ENCODE results near the gene XRCC6. TPM values are rescaled to one million over a fixed set of nuclear protein-coding genes. Genes with fewer than 3 reads are reported as not detected.

Gene XRCC6
- total and polyA plus RNA-seq, 9 of the 15 experiments (the other 6 are each of a cell fraction or from before 2014, with no cell fraction given): 151 to 440 (median 318) TPM

GRCh38 chr22:41603873-41604332 lies 17.2 kb upstream of the XRCC6 start (continued):
- no peak; the same call in 1 of the 2 replicates for TF ChIP-seq ZNF592 (IDR thresholded peaks at IDR 0.05)
- no peak for TF ChIP-seq MYBL2 (IDR thresholded peaks at IDR 0.05; ENCODE audit: low read depth)
- TF ChIP-seq MYBL2 (CRISPR knock-in tag; IDR thresholded peaks at IDR 0.05; ENCODE audit: borderline replicate concordance): no peak
- no peak for TF ChIP-seq ZNF507 (tag; conservative IDR thresholded peaks at IDR 0.05)
- TF ChIP-seq RAD51 (IDR thresholded peaks at IDR 0.05; ENCODE audit: borderline replicate concordance, low read depth): no peak; the same call in 1 of the 2 replicates
- TF ChIP-seq RFX1 (IDR thresholded peaks at IDR 0.05): peak; percentile 47; the same call in 1 of the 2 replicates
- no peak for TF ChIP-seq ZNF655 (CRISPR knock-in tag; IDR thresholded peaks at IDR 0.05)
- TF ChIP-seq ZNF398 (CRISPR knock-in tag; IDR thresholded peaks at IDR 0.05): no peak
- no peak for TF ChIP-seq TOE1 (IDR thresholded peaks at IDR 0.05; ENCODE audit: borderline replicate concordance)
- TF ChIP-seq TOE1 (CRISPR knock-in tag; IDR thresholded peaks at IDR 0.05; ENCODE audit: borderline replicate concordance, low read depth): no peak
- peak in 1 of 2 experiments; percentile 75; a peak in 2 of 4 replicates for TF ChIP-seq ZNF639 (CRISPR knock-in tag; conservative IDR thresholded peaks at IDR 0.05 in 1 of 2, IDR thresholded peaks at IDR 0.05 in 1 of 2)
- TF ChIP-seq ZFP91 (CRISPR knock-in tag; IDR thresholded peaks at IDR 0.05): no peak
- TF ChIP-seq U2AF1 (optimal IDR thresholded peaks at IDR 0.05; ENCODE audit: low read depth, low read length): no peak
- TF ChIP-seq DIDO1 (tag; IDR thresholded peaks at IDR 0.05; ENCODE audit: low read depth): no peak
- peak; percentile 25; the same call in 1 of the 2 replicates for TF ChIP-seq ZFX (CRISPR knock-in tag; IDR thresholded peaks at IDR 0.05)
- TF ChIP-seq MED1 (CRISPR knock-in tag; IDR thresholded peaks at IDR 0.05; ENCODE audit: borderline replicate concordance): no peak

Measured in K562 (cell line).